ELF-1 (cell line): Measurements from ENCODE around the gene SH3TC2.

Experiments used
- DNase-seq: peaks from one replicate; pipeline ENCODE4 v3.0.0-alpha.2; 2016; ENCODE audit warnings: low read depth, low spot score

SH3TC2 gene

GRCh38 chr5:149028984-149029383 lies 33.9 kb downstream of the SH3TC2 start:
- DNase-seq = no peak

GRCh38 chr5:149028161-149028560 lies 34.7 kb downstream of the SH3TC2 start:
- DNase-seq = no peak

DNA sequence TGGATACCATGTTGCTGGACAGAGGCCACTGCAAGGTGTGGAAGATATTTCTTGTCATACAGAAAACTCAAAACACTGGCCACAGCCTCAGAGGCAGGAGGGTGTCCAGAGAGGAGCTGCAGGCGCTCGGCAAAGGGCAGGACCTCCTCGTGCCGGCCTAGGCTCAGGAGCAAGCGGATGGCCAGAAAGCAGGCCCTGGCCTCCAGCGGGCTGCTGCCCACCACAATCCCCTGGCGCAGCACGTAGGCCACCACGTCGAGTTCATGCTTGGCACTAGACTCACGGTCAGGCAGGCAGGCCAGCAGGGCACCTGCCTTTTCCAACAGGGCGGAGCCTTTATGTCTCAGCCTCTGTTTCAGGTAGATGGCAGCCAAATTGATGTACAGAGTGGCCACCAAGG lies 35.2 kb downstream of the SH3TC2 start:
- DNase-seq = no peak

DNA sequence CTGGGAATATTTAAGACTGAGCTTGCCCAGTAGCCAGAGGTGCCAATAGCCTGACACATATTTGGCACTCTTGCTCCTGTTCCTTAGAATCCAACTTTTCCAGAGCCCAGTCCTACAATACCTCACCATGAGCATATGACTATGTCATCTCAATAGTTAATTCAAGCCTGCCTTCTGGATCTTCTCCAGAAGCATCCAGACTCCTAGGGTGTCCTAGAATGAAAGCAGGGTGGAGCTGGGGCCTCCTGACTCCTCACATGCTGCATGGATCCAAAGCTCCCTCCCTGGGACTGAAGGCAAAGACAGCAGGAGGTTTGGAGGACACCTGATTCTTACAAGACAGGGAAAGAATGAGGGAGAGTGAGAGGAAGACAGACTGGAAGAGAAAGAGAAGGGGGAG lies 37.9 kb downstream of the SH3TC2 start:
- DNase-seq = no peak

GRCh38 chr5:149024477-149024876 lies 38.4 kb downstream of the SH3TC2 start:
- no peak for DNase-seq

DNA sequence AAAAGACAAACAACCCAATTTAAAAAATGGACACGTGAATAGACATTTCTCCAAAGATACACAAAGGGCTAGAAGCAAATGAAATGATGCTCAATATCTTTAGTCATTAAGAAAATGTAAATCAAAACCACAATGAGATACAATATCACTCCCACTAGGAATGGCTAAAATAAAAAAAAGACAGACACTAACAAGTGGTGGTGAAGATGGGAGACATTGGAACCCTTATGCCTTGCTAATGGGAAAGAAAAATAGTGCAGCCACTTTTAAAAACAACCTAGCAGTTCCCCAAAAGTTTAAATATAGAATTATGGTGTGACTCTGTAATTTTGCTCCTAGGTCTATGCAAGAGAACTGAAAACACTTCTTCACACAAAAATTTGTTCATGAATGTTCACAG lies 40.7 kb downstream of the SH3TC2 start:
- DNase-seq = no peak

- peak; percentile 38 for DNase-seq
Measured at GRCh38 chr5:149019679-149020078, 43.2 kb downstream of the SH3TC2 start.

GRCh38 chr5:149018909-149019443 lies 43.9 kb downstream of the SH3TC2 start:
- DNase-seq = no peak

DNA sequence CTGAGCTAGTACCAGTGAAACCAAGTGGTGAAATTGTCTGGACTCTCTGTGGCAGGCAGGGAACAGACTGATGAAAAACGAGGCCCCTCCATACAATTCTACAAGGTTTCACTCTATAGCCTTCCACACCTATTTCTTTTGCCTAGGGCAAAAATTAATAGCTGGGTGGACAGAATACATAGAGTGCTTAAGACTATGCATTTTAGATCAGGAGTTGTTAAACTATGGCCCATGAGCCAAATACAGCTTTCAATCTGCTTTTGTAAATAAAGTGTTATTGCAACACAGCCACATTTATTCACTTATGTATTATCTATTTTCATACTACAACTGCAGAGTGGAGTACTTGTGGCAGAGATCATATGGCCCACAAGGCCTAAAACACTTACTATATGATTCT lies 45.2 kb downstream of the SH3TC2 start:
- DNase-seq = no peak

DNA sequence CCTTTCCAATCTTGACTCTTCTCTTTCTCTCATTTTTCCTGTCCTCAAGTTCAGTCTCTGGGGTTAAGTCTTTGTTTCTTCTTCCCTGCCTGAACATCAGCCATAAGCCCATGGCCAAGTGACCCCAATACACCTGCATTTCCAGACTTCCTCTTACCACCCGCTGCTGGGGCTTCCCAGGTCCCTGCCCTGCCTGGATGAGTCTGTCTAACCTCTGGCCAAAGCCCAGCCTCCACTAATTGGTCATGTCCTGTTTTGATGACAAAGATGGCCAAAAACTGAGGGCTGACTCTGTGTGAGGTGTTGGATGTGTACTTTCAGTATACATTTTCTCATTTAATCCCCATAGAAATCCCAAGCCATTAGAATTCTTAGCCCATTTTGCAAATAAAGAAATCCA lies 47.3 kb downstream of the SH3TC2 start:
- no peak for DNase-seq

- no peak for DNase-seq
Measured at GRCh38 chr5:149015126-149015525, 47.7 kb downstream of the SH3TC2 start.

- DNase-seq = no peak
Measured at GRCh38 chr5:149014571-149015031, 48.3 kb downstream of the SH3TC2 start.

GRCh38 chr5:149013796-149014195 lies 49.1 kb downstream of the SH3TC2 start:
- DNase-seq = no peak

GRCh38 chr5:149012350-149012749 lies 50.5 kb downstream of the SH3TC2 start:
- DNase-seq = no peak

GRCh38 chr5:149011728-149012127 lies 51.1 kb downstream of the SH3TC2 start:
- no peak for DNase-seq

DNA sequence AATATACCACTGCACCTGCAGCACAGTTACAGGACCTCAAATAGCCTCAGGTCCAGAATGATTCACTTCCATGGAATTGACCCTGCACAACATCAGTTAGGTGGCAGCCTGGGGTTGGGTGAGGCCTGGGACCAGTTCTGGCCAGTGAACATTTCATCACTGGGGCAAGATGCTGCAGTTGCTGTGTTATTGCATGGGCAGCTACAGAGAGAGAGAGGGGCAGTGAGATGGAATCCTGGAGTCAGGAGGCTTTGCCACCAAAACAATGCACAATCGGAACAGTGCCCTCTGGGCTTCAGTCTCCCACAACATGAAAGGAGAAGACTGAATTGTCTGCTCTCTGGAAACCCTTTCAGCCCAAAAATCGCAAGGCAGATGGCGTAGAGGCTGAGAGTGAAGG lies 51.8 kb downstream of the SH3TC2 start:
- peak; percentile 53 for DNase-seq

DNA sequence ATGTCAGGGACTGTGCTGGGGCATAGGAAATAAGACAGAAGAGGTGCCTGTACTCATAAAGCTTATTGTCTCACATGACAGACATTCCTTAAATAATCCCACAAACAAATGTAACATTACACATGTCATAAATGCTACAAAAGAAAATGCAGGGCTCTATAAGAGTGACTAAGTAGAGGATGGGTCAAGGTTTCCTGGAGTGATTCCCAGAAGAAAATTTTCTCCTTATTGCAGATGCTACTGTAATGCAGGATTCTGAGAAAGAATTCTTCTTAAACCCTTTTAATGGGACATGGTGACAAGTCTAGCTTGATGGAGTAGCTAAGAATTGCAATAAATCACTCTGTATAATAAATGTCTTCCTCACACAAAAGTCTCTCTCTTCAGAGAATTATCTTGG lies 55.7 kb downstream of the SH3TC2 start:
- DNase-seq = no peak

DNA sequence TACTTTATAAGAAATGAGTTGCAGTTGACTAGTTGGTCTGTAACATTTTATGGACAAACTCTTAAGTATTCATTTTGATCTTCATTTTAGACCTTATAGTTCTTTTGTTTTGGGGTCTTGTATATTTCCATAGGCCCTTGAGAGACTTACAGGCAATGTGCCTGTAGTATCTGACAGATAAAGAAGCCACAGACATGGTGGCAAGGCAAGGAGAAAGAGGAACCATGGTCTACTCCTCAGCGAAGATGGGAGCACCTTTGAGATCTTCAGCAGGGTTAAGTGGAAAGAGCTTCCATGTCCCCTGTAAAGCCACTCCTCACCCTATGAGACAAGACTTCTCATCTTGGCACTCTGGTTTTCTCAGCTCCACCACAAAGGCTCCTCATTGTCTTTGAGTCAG lies 56.4 kb downstream of the SH3TC2 start:
- no peak for DNase-seq

DNA sequence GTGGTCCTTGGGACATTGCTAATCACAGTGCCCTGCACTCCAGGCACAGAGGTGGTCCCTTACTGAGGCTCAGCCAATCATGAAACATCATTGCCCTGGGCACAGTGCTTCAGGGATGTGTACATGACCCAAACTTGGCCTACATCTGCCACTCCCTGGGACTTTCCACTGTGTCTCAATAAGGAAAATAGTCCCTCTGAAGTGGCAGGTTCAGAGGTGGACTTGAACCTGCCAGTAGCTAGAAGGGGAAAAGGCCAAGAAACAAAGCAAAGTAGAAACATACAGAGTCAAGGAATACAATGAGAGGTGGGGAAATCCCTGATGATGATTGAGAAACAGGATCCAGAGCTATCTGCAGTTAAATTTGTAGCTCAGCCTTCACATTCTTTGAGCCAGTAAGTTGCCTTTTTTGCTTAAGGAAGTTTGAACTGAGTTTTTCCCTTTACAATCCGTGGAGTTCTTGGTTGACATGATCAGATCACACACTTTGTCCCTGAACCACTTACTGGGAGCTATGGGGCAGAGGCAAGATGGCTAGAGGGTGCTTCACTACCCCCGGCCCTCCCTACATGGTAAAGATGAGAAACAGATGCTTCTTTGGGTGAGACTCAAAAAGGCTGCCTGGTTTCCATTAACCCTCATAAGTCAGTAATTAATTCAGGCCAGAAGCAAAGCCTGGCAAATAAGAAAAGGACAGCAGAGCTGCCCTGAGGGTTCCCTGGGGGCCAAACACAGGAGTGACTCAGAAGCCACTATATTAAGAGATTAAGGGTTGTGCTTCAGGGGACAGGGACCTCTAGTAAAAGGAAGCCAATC lies 57.6 kb downstream of the SH3TC2 start:
- peak; percentile 18 for DNase-seq

DNA sequence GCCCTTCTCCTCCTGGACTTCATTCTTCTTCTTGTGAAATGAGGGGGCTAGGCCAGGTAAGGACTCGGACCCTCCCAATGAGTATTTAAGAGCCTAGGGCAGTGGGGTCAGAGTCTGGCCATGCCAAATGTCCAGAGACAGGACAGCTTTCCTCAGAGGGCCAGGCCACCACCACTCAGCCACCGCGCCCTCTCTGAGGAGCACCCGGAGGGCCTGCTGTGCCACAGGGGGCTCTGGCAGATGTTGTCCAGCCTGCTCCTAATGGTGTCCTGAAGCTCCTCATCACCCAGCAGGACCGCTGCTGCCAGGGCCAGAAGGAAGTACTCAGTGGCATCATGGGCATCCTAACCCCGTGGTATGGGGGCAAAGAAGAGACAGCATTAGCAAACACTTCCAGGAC lies 58.3 kb downstream of the SH3TC2 start:
- no peak for DNase-seq

- DNase-seq = no peak
Measured at GRCh38 chr5:149002761-149003689, 59.8 kb downstream of the SH3TC2 start.

GRCh38 chr5:149002053-149002452 lies 60.8 kb downstream of the SH3TC2 start:
- peak; percentile 92 for DNase-seq
